Measurements from ENCODE around the gene UCHL3. TPM values are rescaled to one million over a fixed set of nuclear protein-coding genes. Genes with fewer than 3 reads are reported as not detected.

UCHL3 gene
- total and polyA plus RNA-seq, 2 donors (not counting 3 experiments of a cell fraction or from before 2014, with no cell fraction given), result 31.3 to 46.8 TPM

- no peaks in the 10 kb centered on the region for H3K9me1 ChIP-seq (replicated peaks; ENCODE audit: control insufficient read depth, extremely low read depth, insufficient read depth, low read length)
- CTCF ChIA-PET, result interaction anchor here (0.7 to 1.2 kb wide), 4 partner anchors 10 to 31 kb away, joined by 3 to 4 read pairs (median 3); no protein-coding TSS in a partner anchor
- POLR2A ChIA-PET, result no interaction called here
- no peak for DNase-seq (ENCODE audit: low read depth, low spot score)
- no peaks in the 10 kb centered on the region for H3K9me3 ChIP-seq (replicated peaks; ENCODE audit: control insufficient read depth, insufficient read depth, low read length)
- H3K36me3 ChIP-seq (ENCODE audit: control insufficient read depth in 2 of 2, extremely low read depth in 1 of 2, insufficient read depth in 2 of 2, low read length in 2 of 2), result no peaks in the 10 kb centered on the region
- BruUV-seq (replicated peaks), result no TSS peak
- H3K9ac ChIP-seq (replicated peaks; ENCODE audit: extremely low read depth, insufficient read depth, low read length), result no peak overlapping the region
- no peaks in the 10 kb centered on the region for H3K4me1 ChIP-seq (ENCODE audit: control insufficient read depth, extremely low read depth, insufficient read depth, low read length)
- no peak overlapping the region for H3K4me3 ChIP-seq (replicated peaks in 1 of 3; ENCODE audit: insufficient read depth in 1 of 3, low read depth in 1 of 3, low read length in 3 of 3)
- peaks cover 0 to 2% of the 10 kb centered on the region in 2 experiments for H3K27me3 ChIP-seq (ENCODE audit: control insufficient read depth in 2 of 2, insufficient read depth in 2 of 2, low read length in 2 of 2)
- TF ChIP-seq FOS (IDR thresholded peaks at IDR 0.05; ENCODE audit: borderline replicate concordance, insufficient read depth, low read length) (peak; percentile 17), EZH2 (IDR thresholded peaks at IDR 0.05; ENCODE audit: borderline replicate concordance, low read depth, low read length, severe bottlenecking) (no peak)
- H3K27ac ChIP-seq (ENCODE audit: insufficient read depth, low read depth, low read length), result no peak overlapping the region
- dilution Hi-C loops (cut with MboI; ENCODE audit: extremely low pct_ligation_motif_present, low sequenced_read_pairs), result no loop called here
- no peak overlapping the region for H2AFZ ChIP-seq (ENCODE audit: low read depth, low read length)
- no peaks in the 10 kb centered on the region for H4K20me1 ChIP-seq (replicated peaks; ENCODE audit: control insufficient read depth, extremely low read depth, insufficient read depth, low read length)
- no peak overlapping the region for H3K4me2 ChIP-seq (ENCODE audit: insufficient read depth, low read length)
- no peak for FAIRE-seq
- H3K79me2 ChIP-seq (ENCODE audit: control insufficient read depth, insufficient read depth, low read length), result no peaks in the 10 kb centered on the region
- intact Hi-C loops (cut with micrococcal nuclease), result no loop called here
Observed at GRCh38 chr13:75514080-75514995, 35.3 kb upstream of the UCHL3 start.

GRCh38 chr13:75518439-75519088 lies 31.0 kb upstream of the UCHL3 start:
- Histone ChIP-seq H3K79me2 (ENCODE audit: control insufficient read depth, insufficient read depth, low read length) (no peaks in the 10 kb centered on the region), H3K9me1 (replicated peaks; ENCODE audit: control insufficient read depth, extremely low read depth, insufficient read depth, low read length) (no peaks in the 10 kb centered on the region), H4K20me1 (replicated peaks; ENCODE audit: control insufficient read depth, extremely low read depth, insufficient read depth, low read length) (no peaks in the 10 kb centered on the region), H3K9ac (replicated peaks; ENCODE audit: extremely low read depth, insufficient read depth, low read length) (no peak overlapping the region), H3K36me3 (ENCODE audit: control insufficient read depth in 2 of 2, extremely low read depth in 1 of 2, insufficient read depth in 2 of 2, low read length in 2 of 2) (no peaks in the 10 kb centered on the region), H3K9me3 (replicated peaks; ENCODE audit: control insufficient read depth, insufficient read depth, low read length) (no peaks in the 10 kb centered on the region), H3K4me3 (replicated peaks in 1 of 3; ENCODE audit: insufficient read depth in 1 of 3, low read depth in 1 of 3, low read length in 3 of 3) (no peak overlapping the region), H3K27ac (ENCODE audit: insufficient read depth, low read depth, low read length) (no peak overlapping the region), H3K27me3 (ENCODE audit: control insufficient read depth in 2 of 2, insufficient read depth in 2 of 2, low read length in 2 of 2) (no peaks in the 10 kb centered on the region), H3K4me1 (ENCODE audit: control insufficient read depth, extremely low read depth, insufficient read depth, low read length) (no peaks in the 10 kb centered on the region), H3K4me2 (ENCODE audit: insufficient read depth, low read length) (no peak overlapping the region), H2AFZ (ENCODE audit: low read depth, low read length) (no peak overlapping the region)
- no TSS peak for BruUV-seq (replicated peaks)
- ChIA-PET CTCF (interaction anchor here (1.0 to 1.6 kb wide), 2 partner anchors 9 to 36 kb away, joined by 4 to 5 read pairs; partner anchors contain the start of gene TBC1D4), POLR2A (no interaction called here)
- no peak for FAIRE-seq
- DNase-seq (ENCODE audit: low read depth, low spot score), result no peak
- TF ChIP-seq EZH2 (IDR thresholded peaks at IDR 0.05; ENCODE audit: borderline replicate concordance, low read depth, low read length, severe bottlenecking), result no peak
- no peak for TF ChIP-seq MYC (IDR thresholded peaks at IDR 0.05; ENCODE audit: low read depth, low read length)
- no peak for TF ChIP-seq POLR2AphosphoS5 (IDR thresholded peaks at IDR 0.05; ENCODE audit: insufficient read depth, low read depth, low read length)
- no peak for TF ChIP-seq POLR2A (IDR thresholded peaks at IDR 0.05; ENCODE audit: low read depth, low read length)
- no peak for TF ChIP-seq GATA2 (IDR thresholded peaks at IDR 0.05; ENCODE audit: insufficient read depth, insufficient read length, low read depth, low read length)
- TF ChIP-seq, protein P1, sequence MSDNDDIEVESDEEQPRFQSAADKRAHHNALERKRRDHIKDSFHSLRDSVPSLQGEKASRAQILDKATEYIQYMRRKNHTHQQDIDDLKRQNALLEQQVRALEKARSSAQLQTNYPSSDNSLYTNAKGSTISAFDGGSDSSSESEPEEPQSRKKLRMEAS (IDR thresholded peaks at IDR 0.05; ENCODE audit: insufficient read depth, insufficient read length), result no peak
- TF ChIP-seq, protein P2, sequence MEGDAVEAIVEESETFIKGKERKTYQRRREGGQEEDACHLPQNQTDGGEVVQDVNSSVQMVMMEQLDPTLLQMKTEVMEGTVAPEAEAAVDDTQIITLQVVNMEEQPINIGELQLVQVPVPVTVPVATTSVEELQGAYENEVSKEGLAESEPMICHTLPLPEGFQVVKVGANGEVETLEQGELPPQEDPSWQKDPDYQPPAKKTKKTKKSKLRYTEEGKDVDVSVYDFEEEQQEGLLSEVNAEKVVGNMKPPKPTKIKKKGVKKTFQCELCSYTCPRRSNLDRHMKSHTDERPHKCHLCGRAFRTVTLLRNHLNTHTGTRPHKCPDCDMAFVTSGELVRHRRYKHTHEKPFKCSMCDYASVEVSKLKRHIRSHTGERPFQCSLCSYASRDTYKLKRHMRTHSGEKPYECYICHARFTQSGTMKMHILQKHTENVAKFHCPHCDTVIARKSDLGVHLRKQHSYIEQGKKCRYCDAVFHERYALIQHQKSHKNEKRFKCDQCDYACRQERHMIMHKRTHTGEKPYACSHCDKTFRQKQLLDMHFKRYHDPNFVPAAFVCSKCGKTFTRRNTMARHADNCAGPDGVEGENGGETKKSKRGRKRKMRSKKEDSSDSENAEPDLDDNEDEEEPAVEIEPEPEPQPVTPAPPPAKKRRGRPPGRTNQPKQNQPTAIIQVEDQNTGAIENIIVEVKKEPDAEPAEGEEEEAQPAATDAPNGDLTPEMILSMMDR (IDR thresholded peaks at IDR 0.05; ENCODE audit: extremely low read depth in 1 of 2, insufficient read depth in 1 of 2, low read depth in 1 of 2, low read length in 2 of 2), result no peak
- TF ChIP-seq JUN (IDR thresholded peaks at IDR 0.05; ENCODE audit: borderline replicate concordance, insufficient read depth, insufficient read length, low read depth), result no peak
- no peak for TF ChIP-seq FOS (IDR thresholded peaks at IDR 0.05; ENCODE audit: borderline replicate concordance, insufficient read depth, low read length)
- intact Hi-C loops (cut with micrococcal nuclease) (no loop called here), dilution Hi-C loops (cut with MboI; ENCODE audit: extremely low pct_ligation_motif_present, low sequenced_read_pairs) (no loop called here)
